Activated T-helper 1 cell treated with anti-CD3 and anti-CD28 coated beads, Interleukin-2, amount 50 U/mL, for 16 hours (primary cell): ENCODE results near the gene ZNF276.
"Not testable (repeated sequence)": the region's sequence is repeated elsewhere in the genome, so short reads cannot be mapped to it uniquely, and the experiment has no call there.

Experiments used
- DNase-seq, 2 donors: peaks; one replicate each; pipeline ENCODE4 v3.0.0-alpha.2; 2020; ENCODE audit warnings: low read depth in 1 of 2, low spot score in 1 of 2

Gene ZNF276

GRCh38 chr16:89736554-89736953 is 15.2 kb downstream of the ZNF276 start:
- no peak for DNase-seq

- DNase-seq, result peak in 1 of 2 donors; percentile 9
Measured at GRCh38 chr16:89737341-89738071, 16.2 kb downstream of the ZNF276 start.

GRCh38 chr16:89738072-89738377 is 16.7 kb downstream of the ZNF276 start:
- DNase-seq, result no peak

GRCh38 chr16:89738538-89739317 is 17.4 kb downstream of the ZNF276 start:
- no peak for DNase-seq

GRCh38 chr16:89739383-89739782 is 18.0 kb downstream of the ZNF276 start:
- no peak for DNase-seq

- no peak for DNase-seq
Measured at GRCh38 chr16:89741342-89742014, 20.1 kb downstream of the ZNF276 start.

- DNase-seq, result no peak
Measured at GRCh38 chr16:89742948-89743347, 21.6 kb downstream of the ZNF276 start.

GRCh38 chr16:89744813-89745212 is 23.5 kb downstream of the ZNF276 start:
- DNase-seq, result no peak

GRCh38 chr16:89746043-89746442 is 24.7 kb downstream of the ZNF276 start:
- DNase-seq, result no peak

- DNase-seq, result no peak
Measured at GRCh38 chr16:89748076-89748475, 26.7 kb downstream of the ZNF276 start.

GRCh38 chr16:89748921-89749320 is 27.6 kb downstream of the ZNF276 start:
- no peak for DNase-seq

GRCh38 chr16:89749637-89750036 is 28.3 kb downstream of the ZNF276 start:
- no peak for DNase-seq

GRCh38 chr16:89759746-89760340 is 38.5 kb downstream of the ZNF276 start:
- no peak for DNase-seq

- no peak for DNase-seq
Measured at GRCh38 chr16:89761304-89761922, 40.1 kb downstream of the ZNF276 start.

- DNase-seq, result no peak
Measured at GRCh38 chr16:89764711-89765201, 43.4 kb downstream of the ZNF276 start.

GRCh38 chr16:89765292-89765830 is 44.0 kb downstream of the ZNF276 start:
- no peak for DNase-seq

- no peak for DNase-seq
Measured at GRCh38 chr16:89770367-89770766, 49.0 kb downstream of the ZNF276 start.

GRCh38 chr16:89775223-89775622 is 53.9 kb downstream of the ZNF276 start:
- no peak for DNase-seq

GRCh38 chr16:89778211-89778610 is 56.9 kb downstream of the ZNF276 start:
- not testable (repeated sequence) for DNase-seq

- no peak for DNase-seq
Measured at GRCh38 chr16:89779231-89779908, 58.0 kb downstream of the ZNF276 start.
